Tibial nerve (tissue), 4 donors: ENCODE measurements around the gene DHX40.

Experiments used
- EP300 ChIP-seq, 2 donors: sonication (generic); formaldehyde crosslinking; IDR thresholded peaks; one replicate each; pipeline ENCODE4 v1.6.1; 2017; ENCODE audit warnings: antibody characterized with exemption in 2 of 2, mild to moderate bottlenecking in 1 of 2
- POLR2A ChIP-seq, 2 donors: fragments of 450-650 bp; IDR thresholded peaks; one replicate each; pipeline ENCODE4 v1.6.1; 2017; ENCODE audit warnings: antibody characterized with exemption in 2 of 2, mild to moderate bottlenecking in 2 of 2, moderate library complexity in 2 of 2
- TF ChIP-seq, protein P1 (sequence below), 5 experiments: fragments of 200-600 bp in 3 of 5; fragments of 450-650 bp in 2 of 5; sonication (generic) in 3 of 5; IDR thresholded peaks; one replicate each; pipeline ENCODE4 v1.5.1; 2016 to 2019; ENCODE audit warnings: antibody characterized with exemption in 5 of 5, mild to moderate bottlenecking in 3 of 5, moderate library complexity in 2 of 5

GRCh38 chr17:59623151-59623550 is 57.7 kb downstream of the DHX40 start:
- TF ChIP-seq, protein P1, sequence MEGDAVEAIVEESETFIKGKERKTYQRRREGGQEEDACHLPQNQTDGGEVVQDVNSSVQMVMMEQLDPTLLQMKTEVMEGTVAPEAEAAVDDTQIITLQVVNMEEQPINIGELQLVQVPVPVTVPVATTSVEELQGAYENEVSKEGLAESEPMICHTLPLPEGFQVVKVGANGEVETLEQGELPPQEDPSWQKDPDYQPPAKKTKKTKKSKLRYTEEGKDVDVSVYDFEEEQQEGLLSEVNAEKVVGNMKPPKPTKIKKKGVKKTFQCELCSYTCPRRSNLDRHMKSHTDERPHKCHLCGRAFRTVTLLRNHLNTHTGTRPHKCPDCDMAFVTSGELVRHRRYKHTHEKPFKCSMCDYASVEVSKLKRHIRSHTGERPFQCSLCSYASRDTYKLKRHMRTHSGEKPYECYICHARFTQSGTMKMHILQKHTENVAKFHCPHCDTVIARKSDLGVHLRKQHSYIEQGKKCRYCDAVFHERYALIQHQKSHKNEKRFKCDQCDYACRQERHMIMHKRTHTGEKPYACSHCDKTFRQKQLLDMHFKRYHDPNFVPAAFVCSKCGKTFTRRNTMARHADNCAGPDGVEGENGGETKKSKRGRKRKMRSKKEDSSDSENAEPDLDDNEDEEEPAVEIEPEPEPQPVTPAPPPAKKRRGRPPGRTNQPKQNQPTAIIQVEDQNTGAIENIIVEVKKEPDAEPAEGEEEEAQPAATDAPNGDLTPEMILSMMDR (IDR thresholded peaks at IDR 0.05) = no peak
- no peak for TF ChIP-seq POLR2A (IDR thresholded peaks at IDR 0.05)
- TF ChIP-seq EP300 (IDR thresholded peaks at IDR 0.05) = no peak
